ENCODE results near the gene ADCK1.

DNA sequence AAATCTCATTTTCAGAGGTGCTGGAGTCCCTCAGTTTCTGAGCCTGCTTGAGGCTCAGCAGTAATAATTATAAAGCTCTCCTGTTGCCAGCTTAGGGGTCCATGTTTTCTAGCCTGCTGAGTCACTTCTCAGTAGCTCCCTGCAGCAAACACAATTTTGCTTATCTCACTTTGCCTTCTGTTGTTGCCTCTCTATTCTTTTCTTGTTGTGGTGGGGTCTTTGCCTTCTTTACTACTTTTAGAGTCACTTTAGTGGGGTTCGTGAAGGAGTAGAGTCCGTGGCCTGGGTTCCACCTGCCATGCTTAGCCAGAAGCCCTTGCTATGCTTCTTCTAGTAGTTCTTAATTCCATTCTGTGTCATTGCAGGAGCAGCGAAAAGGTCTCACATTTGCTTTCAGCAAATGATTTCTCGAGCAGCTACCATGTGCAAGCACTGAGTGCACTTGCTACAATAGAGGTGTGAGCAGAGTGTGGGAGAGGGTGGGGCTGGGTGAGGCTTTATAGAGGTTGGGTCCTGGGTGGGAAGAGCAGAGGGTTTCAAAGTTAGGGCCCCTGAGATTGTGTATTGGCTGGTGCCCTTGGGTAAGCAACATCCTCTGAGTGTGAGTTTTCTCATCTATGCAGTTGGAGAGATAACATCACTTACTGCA is 114.3 kb downstream of the ADCK1 start:
- TF ChIP-seq ZNF232 (CRISPR knock-in tag; IDR thresholded peaks at IDR 0.05) (no peak), CTCF (IDR thresholded peaks at IDR 0.05) (no peak), MLX (CRISPR knock-in tag; IDR thresholded peaks at IDR 0.05) (no peak), SMAD3 (CRISPR knock-in tag; IDR thresholded peaks at IDR 0.05; ENCODE audit: borderline replicate concordance) (no peak)

All from WTC11 (cell line).